Bronchial epithelial cell (primary cell): ENCODE results near the gene AS3MT. TPM values are rescaled to one million over a fixed set of nuclear protein-coding genes. Genes with fewer than 3 reads are reported as not detected.
"Not testable (repeated sequence)": the region's sequence is repeated elsewhere in the genome, so short reads cannot be mapped to it uniquely, and the experiment has no call there.

Experiments
- DNase-seq: peaks from one replicate; pipeline ENCODE4 v3.0.0-alpha.2; 2010; ENCODE audit warnings: low read depth
- FAIRE-seq: peaks from 2 replicates; lab custom pipeline; 2011; peaks lifted over from hg19 to GRCh38; lab: Jason Lieb, UNC
- H3K27me3 ChIP-seq: 2 replicates; pipeline ENCODE4 v1.5.1; 2011; ENCODE audit warnings: low read length; ENCODE audit not compliant: control insufficient read depth, insufficient read depth
- H3K36me3 ChIP-seq: 2 replicates; pipeline ENCODE4 v1.5.1; 2011; ENCODE audit warnings: low read length; ENCODE audit not compliant: control insufficient read depth, insufficient read depth
- H3K4me3 ChIP-seq: 2 replicates; pipeline ENCODE4 v1.5.1; 2011; ENCODE audit warnings: mild to moderate bottlenecking, low read depth, low read length, control low read depth
- total RNA-seq: library from RNA; depleted of rRNA; stranded (reverse); fragments of >200 nt; gene quantifications from 2 replicates; pipeline ENCODE4 v1.2.1, GENCODE V29; 2014
- TF ChIP-seq, protein P1 (sequence below): IDR thresholded peaks from 2 replicates; pipeline ENCODE4 v1.5.1; 2011; ENCODE audit warnings: mild to moderate bottlenecking, moderate library complexity, low read length, control low read depth, inconsistent platforms; ENCODE audit not compliant: insufficient read depth, severe bottlenecking

The AS3MT gene
- total RNA-seq, 1 donor from 2014 or later = 2.1 TPM

DNA sequence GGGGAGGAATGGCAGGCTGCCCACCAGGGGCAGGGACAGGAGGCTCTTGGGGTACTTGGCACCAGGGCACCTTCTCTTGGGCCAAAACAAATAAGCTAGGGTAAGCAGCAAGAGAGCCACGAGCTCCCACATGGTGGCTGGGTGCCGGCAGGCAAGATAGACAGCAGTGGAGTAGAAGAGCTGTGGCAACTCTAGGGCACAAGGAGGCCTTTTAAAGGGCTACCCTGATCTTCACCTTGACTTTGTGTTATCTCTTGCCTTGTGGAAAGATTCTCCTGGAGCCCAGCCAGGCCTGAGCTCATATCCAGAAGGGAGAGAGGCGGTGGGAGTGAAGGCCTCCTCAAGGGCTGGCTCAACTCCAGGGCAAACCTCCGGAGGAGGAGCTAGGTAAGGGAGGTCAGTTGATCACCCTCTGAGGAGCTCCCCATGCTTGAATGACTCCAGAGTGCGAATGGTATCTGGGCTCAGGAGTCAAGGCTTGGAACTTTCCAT is 32.0 kb upstream of the AS3MT start, which contains the start of gene CYP17A1:
Gene CYP17A1 (minus strand): TSS at position 184 of the 492 bp plus-strand sequence. CDS start 52 bp downstream, at position 132.
- no peak within 1 kb of the TSS for H3K4me3 ChIP-seq
- no peaks in the 10 kb centered on the region for H3K36me3 ChIP-seq
- FAIRE-seq (no peak), DNase-seq (no peak)
- TF ChIP-seq, protein P1, sequence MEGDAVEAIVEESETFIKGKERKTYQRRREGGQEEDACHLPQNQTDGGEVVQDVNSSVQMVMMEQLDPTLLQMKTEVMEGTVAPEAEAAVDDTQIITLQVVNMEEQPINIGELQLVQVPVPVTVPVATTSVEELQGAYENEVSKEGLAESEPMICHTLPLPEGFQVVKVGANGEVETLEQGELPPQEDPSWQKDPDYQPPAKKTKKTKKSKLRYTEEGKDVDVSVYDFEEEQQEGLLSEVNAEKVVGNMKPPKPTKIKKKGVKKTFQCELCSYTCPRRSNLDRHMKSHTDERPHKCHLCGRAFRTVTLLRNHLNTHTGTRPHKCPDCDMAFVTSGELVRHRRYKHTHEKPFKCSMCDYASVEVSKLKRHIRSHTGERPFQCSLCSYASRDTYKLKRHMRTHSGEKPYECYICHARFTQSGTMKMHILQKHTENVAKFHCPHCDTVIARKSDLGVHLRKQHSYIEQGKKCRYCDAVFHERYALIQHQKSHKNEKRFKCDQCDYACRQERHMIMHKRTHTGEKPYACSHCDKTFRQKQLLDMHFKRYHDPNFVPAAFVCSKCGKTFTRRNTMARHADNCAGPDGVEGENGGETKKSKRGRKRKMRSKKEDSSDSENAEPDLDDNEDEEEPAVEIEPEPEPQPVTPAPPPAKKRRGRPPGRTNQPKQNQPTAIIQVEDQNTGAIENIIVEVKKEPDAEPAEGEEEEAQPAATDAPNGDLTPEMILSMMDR = no peak
- H3K27me3 ChIP-seq = peaks cover 2% of the 10 kb centered on the region

DNA sequence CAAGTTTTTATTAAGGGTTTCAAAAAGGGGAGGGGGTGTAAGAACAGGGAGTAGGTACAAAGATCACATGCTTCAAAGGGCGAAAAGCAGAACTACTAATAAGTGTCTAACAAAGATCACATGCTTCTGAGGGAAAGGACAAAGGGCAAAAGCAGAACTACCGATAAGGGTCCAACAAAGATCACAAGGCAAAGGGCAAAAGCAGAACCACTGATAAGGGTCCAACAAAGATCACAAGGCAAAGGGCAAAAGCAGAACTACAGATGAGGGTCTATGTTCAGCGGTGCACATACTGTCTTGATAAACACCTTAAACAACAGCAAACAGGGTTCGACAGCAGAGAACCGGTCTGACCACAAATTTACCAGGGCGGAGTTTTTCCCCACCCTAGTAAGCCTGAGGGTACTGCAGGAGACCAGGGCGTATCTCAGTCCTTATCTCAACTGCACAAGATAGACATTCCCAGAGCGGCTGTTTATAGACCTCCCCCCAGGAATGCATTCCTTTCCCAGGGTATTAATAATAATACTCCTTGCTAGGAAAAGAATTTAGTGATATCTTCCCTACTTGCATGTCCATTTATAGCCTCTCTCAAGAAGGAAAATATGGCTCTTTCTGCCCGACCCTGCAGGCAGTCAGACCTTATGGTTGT is 30.9 kb upstream of the AS3MT start:
- not testable (repeated sequence) for H3K36me3 ChIP-seq, FAIRE-seq, H3K27me3 ChIP-seq, DNase-seq, H3K4me3 ChIP-seq

DNA sequence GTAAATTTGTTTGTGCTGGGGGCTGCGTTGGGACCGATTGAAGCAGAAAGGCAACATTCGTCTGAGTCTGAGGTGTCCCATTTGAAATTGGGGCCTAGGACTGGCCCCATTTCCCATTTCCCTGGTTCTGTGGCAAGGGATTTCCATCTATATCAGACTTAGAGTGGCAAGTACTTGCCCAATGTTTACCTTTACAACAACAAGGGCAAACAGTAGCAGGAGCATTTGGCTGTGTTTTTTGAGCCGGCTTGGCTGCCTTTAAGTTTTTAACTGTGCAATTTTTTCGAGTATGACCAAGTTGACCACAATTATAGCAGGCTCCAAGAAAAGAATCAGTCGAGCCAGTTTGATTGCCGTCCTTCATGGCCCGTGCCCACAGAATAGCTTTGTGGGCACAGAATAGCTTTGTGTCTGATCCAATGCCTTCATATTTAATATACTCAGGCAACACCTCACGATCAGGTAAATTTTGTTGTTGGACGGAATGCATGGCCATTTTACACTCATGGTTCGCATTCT is 27.4 kb upstream of the AS3MT start:
- TF ChIP-seq, protein P1 = no peak
- DNase-seq (no peak), FAIRE-seq (no peak)
- Histone ChIP-seq H3K36me3 (no peaks in the 10 kb centered on the region), H3K27me3 (peaks cover 2% of the 10 kb centered on the region), H3K4me3 (no peak overlapping the region)

DNA sequence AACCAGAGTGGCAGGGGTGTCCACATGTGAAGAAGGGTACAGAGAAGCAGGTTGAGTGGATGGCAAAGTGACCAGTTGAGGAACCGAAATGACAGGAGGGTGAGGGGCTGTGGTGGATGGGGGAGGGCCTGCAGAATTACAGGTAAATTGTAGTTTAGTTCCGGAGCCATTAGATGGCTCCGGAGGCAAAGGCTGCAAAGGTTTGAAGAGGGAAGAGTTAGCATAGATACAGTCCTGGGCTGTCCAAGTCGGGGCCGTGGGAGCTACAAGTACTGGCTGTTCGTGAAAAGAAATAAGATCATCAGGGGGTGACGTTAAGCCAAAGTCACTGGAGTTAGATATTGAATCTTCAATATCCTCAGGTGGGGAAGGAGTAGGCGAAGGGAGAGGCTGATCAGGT is 26.1 kb upstream of the AS3MT start:
- H3K4me3 ChIP-seq, H3K27me3 ChIP-seq, H3K36me3 ChIP-seq, DNase-seq: not testable (repeated sequence)
- FAIRE-seq = peak; percentile 13

DNA sequence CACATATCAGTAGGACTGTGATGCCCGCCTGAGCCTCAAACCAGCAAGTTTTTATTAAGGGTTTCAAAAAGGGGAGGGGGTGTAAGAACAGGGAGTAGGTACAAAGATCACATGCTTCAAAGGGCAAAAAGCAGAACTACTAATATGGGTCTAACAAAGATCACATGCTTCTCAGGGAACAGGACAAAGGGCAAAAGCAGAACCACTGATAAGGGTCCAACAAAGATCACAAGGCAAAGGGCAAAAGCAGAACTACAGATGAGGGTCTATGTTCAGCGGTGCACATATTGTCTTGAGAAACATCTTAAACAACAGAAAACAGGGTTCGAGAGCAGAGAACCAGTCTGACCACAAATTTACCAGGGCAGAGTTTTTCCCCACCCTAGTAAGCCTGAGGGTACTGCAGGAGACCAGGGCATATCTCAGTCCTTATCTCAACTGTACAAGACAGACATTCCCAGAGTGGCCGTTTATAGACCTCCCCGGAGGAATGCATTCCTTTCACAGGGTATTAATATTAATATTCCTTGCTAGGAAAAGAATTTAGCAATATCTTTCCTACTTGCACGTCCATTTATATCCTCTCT is 25.0 kb upstream of the AS3MT start:
- H3K27me3 ChIP-seq, FAIRE-seq, H3K4me3 ChIP-seq, H3K36me3 ChIP-seq, DNase-seq: not testable (repeated sequence)

DNA sequence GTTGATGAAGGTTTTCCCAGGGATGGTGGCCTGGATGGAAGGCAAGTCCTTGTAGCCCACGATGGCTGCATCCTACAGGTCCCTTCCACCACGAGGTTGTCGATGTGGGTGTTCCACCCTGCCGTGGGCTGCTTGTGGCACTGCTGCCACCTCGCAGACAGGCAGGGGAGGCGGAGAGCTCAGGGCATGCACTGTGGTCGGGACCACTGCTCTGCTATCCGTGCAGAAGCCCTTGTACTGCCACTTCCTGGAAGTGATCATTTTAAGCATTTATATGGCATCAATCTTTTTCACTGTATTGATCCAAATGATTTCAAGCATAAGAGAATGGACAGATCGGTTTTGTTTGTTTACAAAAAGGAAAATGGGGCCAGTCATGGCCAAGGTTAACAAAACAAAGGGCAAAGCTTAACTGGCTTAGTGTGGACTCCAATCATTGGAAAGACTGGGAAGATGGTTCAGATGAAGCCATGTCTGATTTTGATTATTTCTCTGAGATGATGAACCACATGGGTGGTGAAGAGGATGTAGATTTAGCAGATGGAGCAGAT is 23.8 kb upstream of the AS3MT start:
- FAIRE-seq (no peak), DNase-seq (no peak)
- Histone ChIP-seq H3K36me3 (no peaks in the 10 kb centered on the region), H3K27me3 (peaks cover 2% of the 10 kb centered on the region), H3K4me3 (no peak overlapping the region)
- TF ChIP-seq, protein P1 = no peak

DNA sequence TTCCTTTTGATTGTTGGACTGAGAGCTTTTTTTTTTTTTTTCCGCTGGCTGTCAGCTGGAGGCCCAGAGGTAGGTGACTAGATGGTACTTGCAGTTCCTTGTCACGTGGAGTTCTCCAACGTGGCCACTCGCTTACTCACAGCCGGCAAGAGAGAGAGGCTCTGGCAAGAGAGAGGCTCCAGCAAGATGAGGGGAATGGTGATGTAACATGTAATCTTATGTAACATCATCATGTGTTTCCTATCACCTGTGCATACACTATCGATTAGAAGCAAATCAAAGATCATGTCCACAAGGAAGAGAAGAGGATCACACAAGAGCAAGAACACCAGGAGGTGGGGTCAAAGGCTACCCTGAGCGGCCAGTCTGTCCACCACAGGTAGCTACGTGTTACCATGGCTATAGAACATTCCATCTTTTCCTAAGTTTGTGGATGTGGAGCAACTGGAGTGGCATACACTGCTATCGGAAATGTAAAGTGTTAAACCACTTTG is 19.2 kb upstream of the AS3MT start:
- Histone ChIP-seq H3K36me3 (no peaks in the 10 kb centered on the region), H3K27me3 (no peaks in the 10 kb centered on the region), H3K4me3 (no peak overlapping the region)
- TF ChIP-seq, protein P1 = no peak
- DNase-seq = peak; percentile 73
- no peak for FAIRE-seq

DNA sequence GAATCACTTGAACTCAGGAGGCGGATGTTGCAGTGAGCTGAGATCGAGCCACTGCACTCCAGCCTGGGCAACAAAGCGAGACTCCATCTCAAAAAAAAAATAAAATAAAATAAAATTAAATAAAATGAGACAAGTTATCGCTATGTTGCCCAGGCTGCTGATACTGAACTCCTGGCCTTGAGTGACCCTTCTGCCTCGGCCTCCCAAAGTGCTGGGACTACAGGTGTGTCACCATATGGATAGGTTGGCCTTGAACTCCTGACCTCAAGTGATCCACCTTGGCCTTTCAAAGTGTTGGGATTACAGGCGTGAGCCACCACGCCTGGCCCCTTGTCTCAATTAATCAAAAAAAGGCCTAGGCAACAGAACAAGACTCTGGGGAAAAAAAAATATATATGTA is 16.0 kb upstream of the AS3MT start:
- not testable (repeated sequence) for FAIRE-seq

DNA sequence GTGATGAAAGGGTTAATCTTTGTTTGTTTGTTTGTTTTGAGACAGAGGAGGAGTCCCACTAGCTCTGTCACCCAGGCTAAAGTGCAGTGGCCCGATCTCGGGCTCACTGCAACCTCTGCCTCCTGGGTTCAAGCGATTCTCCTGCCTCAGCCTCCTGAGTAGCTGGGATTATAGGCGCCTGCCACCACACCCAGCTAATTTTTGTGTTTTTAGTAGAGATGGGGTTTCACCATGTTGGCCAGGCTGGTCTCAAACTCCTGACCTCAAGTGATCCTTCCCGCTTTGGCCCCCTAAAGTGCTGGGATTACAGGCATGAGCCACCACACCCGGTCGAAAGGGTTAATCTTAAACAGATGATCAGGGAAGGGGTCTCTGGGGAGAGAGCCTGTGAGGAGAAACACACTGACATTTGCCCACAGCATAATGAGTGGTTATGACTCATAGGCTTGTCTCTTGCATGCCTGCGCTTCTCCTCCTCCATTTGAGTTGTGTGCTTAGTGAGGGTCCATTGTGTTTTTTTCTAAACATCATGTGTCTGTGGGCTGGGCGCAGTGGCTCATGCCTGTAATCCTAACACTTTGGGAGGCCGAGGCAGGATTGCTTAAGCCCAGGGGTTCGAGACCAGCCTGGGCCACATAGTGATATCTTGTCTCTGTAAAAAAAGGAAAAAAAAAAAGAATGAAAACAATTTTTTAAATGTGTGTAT is 13.4 kb upstream of the AS3MT start:
- not testable (repeated sequence) for H3K27me3 ChIP-seq, H3K4me3 ChIP-seq, FAIRE-seq, H3K36me3 ChIP-seq
- DNase-seq = peak; percentile 87

More for the DNA sequence above, 16.0 kb upstream of the AS3MT start:
- H3K36me3 ChIP-seq, DNase-seq, H3K4me3 ChIP-seq, H3K27me3 ChIP-seq: not testable (repeated sequence)
